Renal cortical epithelial cell (primary cell): ENCODE results near the gene OR1E1. TPM values are rescaled to one million over a fixed set of nuclear protein-coding genes. Genes with fewer than 3 reads are reported as not detected.

Experiments used
- total RNA-seq: library from RNA; depleted of rRNA; stranded (reverse); fragments of >200 nt; gene quantifications from 2 replicates; pipeline ENCODE4 v1.2.3, GENCODE V29; 2014

Gene OR1E1
- total RNA-seq, 1 donor from 2014 or later: not detected

Other genes starting within 250 kb of the OR1E1 start
- gene OR1A2, start 200.9 kb downstream of the OR1E1 start, total RNA-seq: not detected in 2 replicates
- not detected in 2 replicates for gene OR1A1, start 190.7 kb downstream of the OR1E1 start, total RNA-seq
- not detected in 2 replicates for gene OR3A1, start 100.0 kb downstream of the OR1E1 start, total RNA-seq
- gene OR3A2, start 12.1 kb downstream of the OR1E1 start, total RNA-seq: not detected in 2 replicates
- gene OR3A3, start 13.0 kb upstream of the OR1E1 start, total RNA-seq: under 0.01 TPM in 1 of 2 replicates, not detected in the other
- gene OR1E2, start 35.4 kb upstream of the OR1E1 start, total RNA-seq: not detected in 2 replicates
- gene SPATA22, start 73.4 kb upstream of the OR1E1 start, total RNA-seq: 0.35 TPM in 1 of 2 replicates, not detected in the other
- 0.20 and 0.87 TPM in 2 replicates for gene ASPA, start 77.6 kb upstream of the OR1E1 start, total RNA-seq
- under 0.01 and 0.89 TPM in 2 replicates for gene TRPV3, start 159.4 kb upstream of the OR1E1 start, total RNA-seq
- gene TRPV1, start 211.0 kb upstream of the OR1E1 start, total RNA-seq: 0.52 and 5.9 TPM in 2 replicates
- gene SHPK, start 237.8 kb upstream of the OR1E1 start, total RNA-seq: 13.8 and 21.2 TPM in 2 replicates
- 14.2 and 17.8 TPM in 2 replicates for gene CTNS, start 238.3 kb upstream of the OR1E1 start, total RNA-seq